ENCODE data around the gene LEMD2. TPM values are rescaled to one million over a fixed set of nuclear protein-coding genes. Genes with fewer than 3 reads are reported as not detected.

The LEMD2 gene
- total and polyA plus RNA-seq, 12 donors, result 32.4 to 121 (median 60.0) TPM

DNA sequence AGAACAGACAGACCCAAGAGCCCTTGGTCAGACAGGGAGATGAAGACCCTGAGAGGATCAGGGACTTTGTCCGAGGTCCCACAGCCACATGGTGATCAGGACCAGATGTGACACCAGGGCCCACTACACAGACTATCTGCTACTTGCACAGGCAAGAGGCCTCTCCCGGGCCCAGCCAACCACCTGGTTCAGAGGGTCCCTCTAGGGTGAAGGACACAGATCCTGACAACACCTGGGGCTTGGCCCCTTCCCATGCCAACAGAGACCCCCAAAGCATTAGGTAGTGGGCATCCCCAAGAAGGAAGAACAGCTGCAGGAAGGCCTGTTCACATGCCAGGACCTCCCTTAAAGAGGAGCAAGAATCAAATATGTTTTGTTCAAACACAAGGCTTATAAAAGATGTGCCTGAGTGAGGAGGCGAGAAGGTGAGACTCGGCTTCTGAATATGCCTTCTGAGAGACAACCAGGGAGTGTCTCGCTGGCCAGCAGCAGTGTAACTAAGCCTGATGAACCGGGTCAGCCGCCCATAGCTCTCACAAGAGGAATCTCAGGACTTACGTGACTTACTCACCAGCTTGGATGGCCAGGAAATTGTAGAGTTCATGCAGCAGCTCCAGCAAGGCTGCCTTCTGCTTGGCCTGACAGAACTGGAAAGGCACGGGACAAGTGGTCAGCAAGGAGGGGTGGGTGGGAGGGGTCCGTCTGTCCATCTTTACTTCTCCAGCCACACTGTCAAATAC lies 5.0 kb downstream of the LEMD2 start:
- TF ChIP-seq POLR2A (IDR thresholded peaks at IDR 0.05) (no peak), CTCF (IDR thresholded peaks at IDR 0.05) (no peak)
- no peak for DNase-seq
- 90 to 91% (median 90%) methylated on average over 10 of the region's 10 CpGs for WGBS, 4 donors
- Histone ChIP-seq H3K36me3 (replicated peaks in 1 of 2) (peaks cover 0 to 60% of the 10 kb centered on the region in 2 donors), H3K9me3 (replicated peaks in 1 of 3) (no peaks in the 10 kb centered on the region), H3K4me1 (replicated peaks in 1 of 2) (peaks cover 15 to 53% of the 10 kb centered on the region in 2 donors), H3K4me3 (no peak overlapping the region), H3K27me3 (no peaks in the 10 kb centered on the region), H3K27ac (no peak overlapping the region)
- intact Hi-C loops (cut with DNase I), result no loop called here

DNA sequence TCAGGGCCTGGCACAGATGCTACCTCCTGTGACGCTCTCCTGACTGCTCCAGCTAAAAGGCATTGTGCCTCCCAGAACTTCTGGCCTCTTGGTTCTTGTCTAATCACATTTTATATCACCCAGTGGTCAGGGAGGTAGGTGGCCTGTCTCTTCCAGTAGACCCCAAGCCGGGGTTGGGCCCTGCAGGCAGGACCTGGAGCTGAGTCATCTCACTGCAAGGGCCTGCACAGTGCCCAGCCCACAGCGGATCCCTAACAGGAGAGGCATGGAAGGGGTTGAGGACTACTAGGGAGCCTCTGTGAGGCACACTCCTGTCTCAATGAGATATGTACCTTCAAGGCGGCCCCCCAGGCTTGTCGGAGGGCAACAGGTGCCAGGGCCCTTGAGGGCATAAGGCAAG lies 6.4 kb downstream of the LEMD2 start:
- Histone ChIP-seq H3K27ac (peak overlapping the region in 3 of 5 donors; percentile 36 to 61 (median 54)), H3K27me3 (no peaks in the 10 kb centered on the region), H3K4me3 (no peak overlapping the region), H3K36me3 (replicated peaks in 1 of 2) (peaks cover 0 to 74% of the 10 kb centered on the region in 2 donors), H3K4me1 (replicated peaks in 1 of 2) (peaks cover 11 to 49% of the 10 kb centered on the region in 2 donors), H3K9me3 (replicated peaks in 1 of 3) (no peaks in the 10 kb centered on the region)
- DNase-seq, result no peak
- TF ChIP-seq POLR2A (IDR thresholded peaks at IDR 0.05) (no peak), CTCF (IDR thresholded peaks at IDR 0.05) (no peak)
- WGBS, 4 donors, result 87 to 95% (median 93%) methylated on average over 4 to 5 of the region's 5 CpGs
- intact Hi-C loops (cut with DNase I), result no loop called here

DNA sequence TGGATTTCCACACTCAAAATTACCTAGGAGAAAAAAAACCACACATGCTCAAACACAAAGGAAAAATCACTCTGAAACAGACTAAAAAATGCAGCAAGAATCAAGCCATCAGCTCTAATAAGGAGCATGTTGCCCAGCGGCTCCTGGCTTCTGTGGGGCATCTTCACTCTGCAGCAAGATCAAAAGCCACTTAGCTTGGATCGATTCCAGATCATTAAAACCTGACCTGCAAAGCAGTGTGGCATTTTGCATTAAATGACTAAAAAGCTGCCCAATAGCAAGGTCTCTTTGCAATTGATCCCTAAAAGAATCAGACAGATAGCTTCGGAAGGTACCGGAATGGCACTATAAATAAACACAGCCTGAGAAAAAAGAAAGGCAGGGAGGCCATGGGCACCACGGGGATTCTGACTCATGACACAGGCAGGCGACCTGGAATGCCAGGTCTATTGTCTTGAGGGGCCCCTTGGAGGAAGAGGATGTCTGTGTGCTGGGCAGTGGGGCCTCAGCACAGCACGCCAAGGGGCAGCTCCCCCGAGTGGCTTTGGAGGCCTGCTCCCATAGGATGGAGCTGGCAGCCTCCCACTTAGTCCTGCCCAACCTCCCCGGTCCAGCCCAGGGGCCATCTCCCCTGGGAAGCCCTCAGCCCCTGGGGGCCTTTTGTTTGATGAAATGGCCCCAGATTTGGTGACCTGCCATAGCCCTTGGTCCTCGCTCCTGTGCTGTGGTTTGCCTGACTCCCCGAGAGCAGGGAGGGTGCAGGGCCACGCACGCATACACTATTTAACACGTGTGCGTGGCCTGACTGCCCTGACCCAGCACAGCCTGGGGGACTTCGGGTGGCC lies 7.6 kb downstream of the LEMD2 start:
- no peak for TF ChIP-seq CTCF (IDR thresholded peaks at IDR 0.05)
- TF ChIP-seq POLR2A (IDR thresholded peaks at IDR 0.05), result no peak
- DNase-seq, result peak in 3 of 7 donors; percentile 54 to 67 (median 56)
- intact Hi-C loops (cut with DNase I), result no loop called here
- WGBS, 4 donors, result 59 to 67% (median 63%) methylated on average over 10 to 16 of the region's 16 CpGs
- Histone ChIP-seq H3K27ac (peak overlapping the region in 3 of 5 donors; percentile 36 to 61 (median 54)), H3K27me3 (no peaks in the 10 kb centered on the region), H3K4me3 (no peak overlapping the region), H3K4me1 (replicated peaks in 1 of 2) (peaks cover 0 to 37% of the 10 kb centered on the region in 2 donors), H3K36me3 (replicated peaks in 1 of 2) (peaks cover 0 to 86% of the 10 kb centered on the region in 2 donors), H3K9me3 (replicated peaks in 1 of 3) (no peaks in the 10 kb centered on the region)

DNA sequence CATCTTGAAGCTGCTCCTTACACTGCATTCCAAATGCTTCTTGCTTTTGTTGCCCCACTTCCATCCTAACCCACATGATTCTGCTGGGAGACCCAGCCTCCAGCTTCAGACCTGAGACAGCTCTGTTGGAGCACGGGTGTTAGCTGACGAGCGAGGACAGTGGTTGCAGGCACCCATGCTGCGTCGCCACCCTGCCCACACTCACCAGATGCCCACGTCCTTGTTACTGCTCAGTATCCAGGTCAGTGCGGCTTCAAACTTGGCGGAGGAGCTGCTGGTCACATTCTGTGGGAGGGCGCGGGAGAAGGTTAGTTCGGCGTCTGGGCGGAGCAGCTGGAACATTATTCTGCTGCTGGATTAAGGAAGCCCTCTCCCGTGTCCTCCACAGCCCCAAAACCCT lies 9.0 kb downstream of the LEMD2 start:
- no peak overlapping the region for H3K4me3 ChIP-seq
- no peak for TF ChIP-seq POLR2A (IDR thresholded peaks at IDR 0.05)
- no peak for TF ChIP-seq CTCF (IDR thresholded peaks at IDR 0.05)
- H3K27me3 ChIP-seq, result no peaks in the 10 kb centered on the region
- no peak overlapping the region for H3K27ac ChIP-seq
- intact Hi-C loops (cut with DNase I), result no loop called here
- 87 to 94% (median 90%) methylated on average over 14 of the region's 14 CpGs for WGBS, 4 donors
- peaks cover 0 to 23% of the 10 kb centered on the region in 2 donors for H3K4me1 ChIP-seq (replicated peaks in 1 of 2)
- no peak for DNase-seq
- H3K9me3 ChIP-seq (replicated peaks in 1 of 3), result no peaks in the 10 kb centered on the region
- peaks cover 0 to 98% of the 10 kb centered on the region in 2 donors for H3K36me3 ChIP-seq (replicated peaks in 1 of 2)
